Fibroblast of skin of back (primary cell): ENCODE data around the gene TLCD5. TPM values are rescaled to one million over a fixed set of nuclear protein-coding genes. Genes with fewer than 3 reads are reported as not detected.

Source experiments
- DNase-seq: peaks from one replicate; pipeline ENCODE4 v3.0.0-alpha.2; 2013
- polyA plus RNA-seq, 2 experiments: library from polyadenylated mRNA; unstranded; fragments of 120-200 nt; gene quantifications; one replicate each; pipeline ENCODE4 v1.2.1, GENCODE V29; 2013; ENCODE audit not compliant: insufficient read length in 2 of 2

Gene TLCD5
- 7.1 TPM for polyA plus RNA-seq (2013, experiment 1 of 2; ENCODE audit: insufficient read length)
- 9.0 TPM for polyA plus RNA-seq (2013, experiment 2 of 2; ENCODE audit: insufficient read length)

GRCh38 chr11:120324932-120325810 is at the start of gene TLCD5:
TLCD5 (plus strand) TSS chr11:120325299; CDS start chr11:120327442, 2,143 bp downstream.
- DNase-seq, result peak; percentile 77

- no peak for DNase-seq
These were observed 45.6 kb upstream of the TLCD5 start for GRCh38 chr11:120279502-120279901.

- DNase-seq, result no peak
These were observed 44.5 kb upstream of the TLCD5 start for GRCh38 chr11:120280600-120281051.

GRCh38 chr11:120281143-120281795 is 43.8 kb upstream of the TLCD5 start:
- DNase-seq, result peak; percentile 8

GRCh38 chr11:120283124-120283523 is 42.0 kb upstream of the TLCD5 start:
- DNase-seq, result no peak

- no peak for DNase-seq
These were observed 40.8 kb upstream of the TLCD5 start for GRCh38 chr11:120284272-120284671.

- peak; percentile 43 for DNase-seq
These were observed 39.8 kb upstream of the TLCD5 start for GRCh38 chr11:120285256-120285655.

- DNase-seq, result no peak
These were observed 37.1 kb upstream of the TLCD5 start for GRCh38 chr11:120288021-120288420.

- no peak for DNase-seq
These were observed 35.7 kb upstream of the TLCD5 start for GRCh38 chr11:120289426-120289825.

GRCh38 chr11:120290956-120291355 is 34.1 kb upstream of the TLCD5 start:
- DNase-seq, result no peak

- no peak for DNase-seq
These were observed 31.9 kb upstream of the TLCD5 start for GRCh38 chr11:120293038-120293800.

GRCh38 chr11:120294096-120294495 is 31.0 kb upstream of the TLCD5 start:
- DNase-seq, result no peak

GRCh38 chr11:120295099-120295498 is 30.0 kb upstream of the TLCD5 start:
- DNase-seq, result no peak

GRCh38 chr11:120296554-120296953 is 28.5 kb upstream of the TLCD5 start:
- no peak for DNase-seq

- no peak for DNase-seq
These were observed 26.6 kb upstream of the TLCD5 start for GRCh38 chr11:120298461-120298860.

- DNase-seq, result no peak
These were observed 22.9 kb upstream of the TLCD5 start for GRCh38 chr11:120302001-120302805.

GRCh38 chr11:120303004-120303637 is 22.0 kb upstream of the TLCD5 start:
- DNase-seq, result peak; percentile 72

- peak; percentile 48 for DNase-seq
These were observed 20.6 kb upstream of the TLCD5 start for GRCh38 chr11:120304526-120304925.

- peak; percentile 13 for DNase-seq
These were observed 19.8 kb upstream of the TLCD5 start for GRCh38 chr11:120305286-120305685.

GRCh38 chr11:120306519-120307242 is 18.4 kb upstream of the TLCD5 start:
- peak; percentile 94 for DNase-seq

GRCh38 chr11:120307476-120307875 is 17.6 kb upstream of the TLCD5 start:
- no peak for DNase-seq
